SU-DHL-6 (cell line): ENCODE results near the gene RPUSD4.

Experiments
- H2AFZ ChIP-seq: fragments of 200-600 bp; sonication (generic); 2 replicates; pipeline ENCODE4 v1.6.1; 2014; ENCODE audit warnings: low read depth, mild to moderate bottlenecking, moderate library complexity, mixed read lengths, antibody characterized with exemption, low read length; ENCODE audit not compliant: severe bottlenecking
- H3F3A ChIP-seq: fragments of 200-600 bp; shearing (Covaris generic); 2 replicates; pipeline ENCODE4 v1.6.0; 2016; ENCODE audit warnings: antibody characterized with exemption, mild to moderate bottlenecking; ENCODE audit not compliant: insufficient read depth
- H3K27ac ChIP-seq: fragments of 200-600 bp; sonication (generic); 2 replicates; pipeline ENCODE4 v1.5.1; 2016; ENCODE audit warnings: low read depth, mild to moderate bottlenecking, low read length, moderate library complexity, mixed read lengths
- H3K27me3 ChIP-seq: fragments of 200-600 bp; sonication (generic), shearing (Covaris generic); 2 replicates; pipeline ENCODE4 v1.6.0; 2014; ENCODE audit warnings: mild to moderate bottlenecking, low read length
- H3K36me3 ChIP-seq: fragments of 200-600 bp; sonication (generic); 2 replicates; pipeline ENCODE4 v1.6.1; 2014; ENCODE audit warnings: mild to moderate bottlenecking, low read length, mixed read lengths
- H3K4me2 ChIP-seq: fragments of 300-600, 200-600 bp; shearing (Covaris generic), sonication (generic); 2 replicates; pipeline ENCODE4 v1.6.0; 2014; ENCODE audit warnings: low read length, low read depth, mild to moderate bottlenecking; ENCODE audit not compliant: poor library complexity, severe bottlenecking
- H3K4me3 ChIP-seq: fragments of 200-600 bp; sonication (generic); 2 replicates; pipeline ENCODE4 v1.5.1; 2014; ENCODE audit warnings: antibody characterized with exemption, low read length, mild to moderate bottlenecking, mixed read lengths; ENCODE audit not compliant: insufficient read depth, poor library complexity, severe bottlenecking
- H3K79me2 ChIP-seq: fragments of 200-600 bp; sonication (generic); 2 replicates; pipeline ENCODE4 v1.6.1; 2014; ENCODE audit warnings: mild to moderate bottlenecking, low read length, moderate library complexity; ENCODE audit not compliant: insufficient read depth
- H3K9ac ChIP-seq: fragments of 200-600 bp; sonication (generic); 2 replicates; pipeline ENCODE4 v1.7.0; 2014; ENCODE audit warnings: mild to moderate bottlenecking, low read length
- H3K9me2 ChIP-seq: fragments of 200-600 bp; sonication (generic); replicated peaks from 2 replicates; pipeline ENCODE4 v1.6.1; 2014; ENCODE audit warnings: low read length; ENCODE audit not compliant: insufficient read depth
- H3K9me3 ChIP-seq: fragments of 200-600 bp; sonication (generic); 2 replicates; pipeline ENCODE4 v1.6.1; 2014; ENCODE audit warnings: low read length, mixed read lengths; ENCODE audit not compliant: insufficient read depth
- H4K20me1 ChIP-seq: fragments of 200-600 bp; sonication (generic); 2 replicates; pipeline ENCODE4 v1.6.1; 2014; ENCODE audit warnings: low read depth, mild to moderate bottlenecking, antibody characterized with exemption, low read length, moderate library complexity, mixed read lengths
- CTCF ChIP-seq: fragments of 200-600 bp; sonication (generic); IDR thresholded peaks from one replicate; pipeline ENCODE4 v1.5.1; 2017; ENCODE audit warnings: antibody characterized with exemption, mild to moderate bottlenecking, low read length, moderate library complexity; ENCODE audit not compliant: insufficient read depth, poor library complexity, severe bottlenecking
- EZH2phosphoT487 ChIP-seq: fragments of 200-600 bp; sonication (generic), shearing (Covaris generic); conservative IDR thresholded peaks from 2 replicates; pipeline ENCODE4 v1.6.1; 2018; ENCODE audit warnings: mild to moderate bottlenecking, antibody characterized with exemption, low read length, moderate library complexity, mixed read lengths

Gene RPUSD4

GRCh38 chr11:126217491-126217890, 6.0 kb upstream of the RPUSD4 start:
- Histone ChIP-seq H3K4me2 (no peak overlapping the region), H3K27me3 (no peaks in the 10 kb centered on the region), H3K9ac (no peak overlapping the region), H3K9me2 (no peaks in the 10 kb centered on the region), H2AFZ (no peak overlapping the region), H4K20me1 (no peaks in the 10 kb centered on the region), H3F3A (no peaks in the 10 kb centered on the region), H3K79me2 (peaks cover 29% of the 10 kb centered on the region; the same call in 1 of the 2 replicates), H3K36me3 (no peaks in the 10 kb centered on the region), H3K9me3 (no peaks in the 10 kb centered on the region), H3K27ac (no peak overlapping the region), H3K4me3 (no peak overlapping the region)
- TF ChIP-seq EZH2phosphoT487 (no peak), CTCF (no peak)

DNA sequence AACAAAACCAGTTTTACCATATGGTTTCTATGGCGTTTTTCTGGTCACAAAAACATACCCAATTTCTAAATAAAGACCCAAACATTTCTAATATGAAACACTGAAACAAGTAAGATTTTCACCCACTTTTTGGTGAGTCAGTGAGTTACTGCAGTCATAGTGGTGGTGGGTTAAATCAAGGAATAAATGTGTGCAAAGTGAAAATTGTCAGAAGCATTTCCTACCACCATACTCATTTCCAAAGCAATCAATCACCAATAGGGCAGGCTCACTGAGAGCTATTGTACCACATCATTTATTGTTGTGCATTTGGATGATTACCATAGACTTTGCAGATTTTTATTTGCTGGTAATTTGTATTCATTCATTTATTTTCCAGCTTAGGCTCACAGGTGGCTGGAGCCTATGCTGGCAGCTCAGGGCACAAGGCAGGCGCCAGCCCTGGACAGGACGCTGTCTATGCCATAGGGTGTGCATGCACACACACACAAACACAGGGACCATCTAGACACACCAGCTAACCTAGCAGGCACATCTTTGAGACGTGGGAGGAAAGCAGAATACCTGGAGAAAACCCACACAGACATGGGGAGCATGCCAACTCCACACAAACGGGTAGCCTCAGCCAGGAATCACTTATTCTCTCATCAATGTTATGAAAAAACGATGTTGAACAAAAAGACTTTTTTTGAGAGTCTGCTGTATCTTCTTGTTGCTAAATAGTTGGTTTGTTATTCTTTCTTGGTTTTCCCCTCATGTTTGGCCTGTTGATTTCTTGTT, 5.3 kb upstream of the RPUSD4 start:
- Histone ChIP-seq H3F3A (no peaks in the 10 kb centered on the region), H3K9me2 (no peaks in the 10 kb centered on the region), H4K20me1 (no peaks in the 10 kb centered on the region), H3K36me3 (no peaks in the 10 kb centered on the region), H3K9me3 (no peaks in the 10 kb centered on the region), H3K79me2 (peaks cover 35% of the 10 kb centered on the region), H3K4me2 (no peak overlapping the region), H3K9ac (no peak overlapping the region), H3K27me3 (no peaks in the 10 kb centered on the region), H3K27ac (no peak overlapping the region), H2AFZ (no peak overlapping the region), H3K4me3 (no peak overlapping the region)
- no peak for TF ChIP-seq EZH2phosphoT487
- TF ChIP-seq CTCF: no peak

GRCh38 chr11:126214841-126215240, 3.4 kb upstream of the RPUSD4 start:
- H3K27ac ChIP-seq: no peak overlapping the region
- no peak overlapping the region for H3K9ac ChIP-seq
- no peak for TF ChIP-seq EZH2phosphoT487
- TF ChIP-seq CTCF: no peak
- H2AFZ ChIP-seq: no peak overlapping the region
- no peaks in the 10 kb centered on the region for H3F3A ChIP-seq
- H3K4me2 ChIP-seq: no peak overlapping the region
- H3K4me3 ChIP-seq: no peak overlapping the region
- H3K79me2 ChIP-seq: peaks cover 30% of the 10 kb centered on the region
- no peaks in the 10 kb centered on the region for H3K9me3 ChIP-seq
- no peaks in the 10 kb centered on the region for H3K36me3 ChIP-seq
- H3K27me3 ChIP-seq: no peaks in the 10 kb centered on the region
- no peaks in the 10 kb centered on the region for H3K9me2 ChIP-seq
- H4K20me1 ChIP-seq: no peaks in the 10 kb centered on the region
